ENCODE results near the gene PHACTR1. TPM values are rescaled to one million over a fixed set of nuclear protein-coding genes. Genes with fewer than 3 reads are reported as not detected.

The PHACTR1 gene
- total RNA-seq, 1 donor from 2014 or later, result 0.49 TPM

DNA sequence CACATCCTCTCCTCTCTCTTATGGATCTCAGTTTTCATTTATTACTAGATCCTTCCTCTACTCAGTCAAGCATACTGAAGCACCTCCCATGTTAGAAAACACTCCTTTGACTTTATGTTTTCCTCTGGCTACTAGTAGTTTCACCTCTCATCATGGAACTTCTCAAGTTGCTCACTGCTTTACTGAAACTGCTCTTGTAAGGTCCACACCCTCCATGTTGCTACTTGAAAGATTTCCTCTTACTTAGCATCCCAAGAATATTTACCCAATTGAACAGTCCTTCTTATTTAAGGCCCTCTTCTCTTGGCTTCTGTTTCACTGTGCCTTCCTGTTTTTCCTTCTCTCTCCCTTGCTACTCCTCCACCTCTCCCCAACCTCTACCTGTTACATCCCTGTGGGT lies 381.4 kb downstream of the PHACTR1 start:
- no peak for TF ChIP-seq POLR2A (IDR thresholded peaks at IDR 0.05)
- TF ChIP-seq POLR2AphosphoS5 (IDR thresholded peaks at IDR 0.05; ENCODE audit: insufficient read depth in 1 of 2, low read depth in 1 of 2), result no peak
- no peak for TF ChIP-seq CTCF (IDR thresholded peaks at IDR 0.05)
- Histone ChIP-seq H3K27me3 (no peaks in the 10 kb centered on the region), H3K4me3 (no peak overlapping the region), H3K9me3 (no peaks in the 10 kb centered on the region), H3K36me3 (no peaks in the 10 kb centered on the region), H3K4me1 (no peaks in the 10 kb centered on the region), H3K27ac (no peak overlapping the region)
- no peak for DNase-seq (ENCODE audit: extremely low spot score in 2 of 2)
- intact Hi-C loops (cut with DNase I), result no loop called here

- TF ChIP-seq CTCF (IDR thresholded peaks at IDR 0.05) (no peak), POLR2A (IDR thresholded peaks at IDR 0.05) (no peak), POLR2AphosphoS5 (IDR thresholded peaks at IDR 0.05; ENCODE audit: insufficient read depth in 1 of 2, low read depth in 1 of 2) (no peak)
- no peaks in the 10 kb centered on the region for H3K9me3 ChIP-seq
Measured at GRCh38 chr6:13098793-13099570, 382.4 kb downstream of the PHACTR1 start.

DNA sequence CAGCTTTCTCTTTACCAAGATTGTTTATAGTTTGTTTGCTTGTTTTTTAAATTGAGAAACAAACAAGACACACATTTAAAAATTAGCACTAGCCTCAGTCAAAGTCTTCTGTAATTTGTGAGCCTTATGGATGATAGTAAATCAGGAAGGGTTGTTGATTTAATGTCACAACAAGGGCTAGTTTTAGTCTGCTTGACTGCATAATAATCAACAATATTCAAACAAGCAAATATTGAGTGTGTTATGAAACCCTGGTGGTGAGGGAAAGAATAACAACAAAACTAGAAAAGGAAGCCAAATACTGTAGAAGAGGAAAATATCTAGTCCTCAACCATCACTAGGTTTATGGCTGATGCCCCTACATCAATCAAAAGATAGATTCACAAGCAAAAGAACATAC lies 383.2 kb downstream of the PHACTR1 start:
- intact Hi-C loops (cut with DNase I), result no loop called here
- Histone ChIP-seq H3K4me1 (no peaks in the 10 kb centered on the region), H3K36me3 (no peaks in the 10 kb centered on the region), H3K27ac (no peak overlapping the region), H3K9me3 (no peaks in the 10 kb centered on the region), H3K27me3 (no peaks in the 10 kb centered on the region), H3K4me3 (no peak overlapping the region)
- TF ChIP-seq POLR2A (IDR thresholded peaks at IDR 0.05) (no peak), POLR2AphosphoS5 (IDR thresholded peaks at IDR 0.05; ENCODE audit: insufficient read depth in 1 of 2, low read depth in 1 of 2) (no peak), CTCF (IDR thresholded peaks at IDR 0.05) (no peak)
- no peak for DNase-seq (ENCODE audit: extremely low spot score in 2 of 2)

More at GRCh38 chr6:13098793-13099570, 382.4 kb downstream of the PHACTR1 start:
- H3K4me1 ChIP-seq, result no peaks in the 10 kb centered on the region
- no peak overlapping the region for H3K4me3 ChIP-seq
- no peaks in the 10 kb centered on the region for H3K27me3 ChIP-seq
- no peak overlapping the region for H3K27ac ChIP-seq
- H3K36me3 ChIP-seq, result no peaks in the 10 kb centered on the region
- DNase-seq (ENCODE audit: extremely low spot score in 2 of 2), result no peak
- intact Hi-C loops (cut with DNase I), result no loop called here

DNA sequence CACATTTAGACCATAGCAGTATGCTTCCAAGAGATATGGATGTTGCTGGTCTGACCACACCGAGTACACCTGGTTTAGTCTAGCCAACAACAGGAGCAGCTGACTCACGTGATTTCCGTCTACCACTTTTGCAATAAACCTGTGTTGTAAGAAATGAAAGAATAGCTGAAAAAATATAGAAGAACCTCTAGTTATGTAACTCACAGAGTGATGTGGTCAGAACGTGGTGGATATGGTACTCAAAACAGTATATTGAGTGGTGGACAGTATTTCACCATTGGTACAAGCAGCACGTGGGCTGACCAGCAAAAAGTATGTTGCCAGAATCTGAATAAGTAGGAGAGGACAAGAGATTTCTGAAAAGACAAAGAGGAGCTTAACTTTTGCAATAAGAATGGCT lies 384.8 kb downstream of the PHACTR1 start:
- Histone ChIP-seq H3K9me3 (no peaks in the 10 kb centered on the region), H3K27me3 (no peaks in the 10 kb centered on the region), H3K27ac (no peak overlapping the region), H3K36me3 (no peaks in the 10 kb centered on the region), H3K4me1 (no peaks in the 10 kb centered on the region), H3K4me3 (no peak overlapping the region)
- intact Hi-C loops (cut with DNase I), result no loop called here
- no peak for DNase-seq (ENCODE audit: extremely low spot score in 2 of 2)
- TF ChIP-seq CTCF (IDR thresholded peaks at IDR 0.05), result no peak
- no peak for TF ChIP-seq POLR2A (IDR thresholded peaks at IDR 0.05)
- no peak for TF ChIP-seq POLR2AphosphoS5 (IDR thresholded peaks at IDR 0.05; ENCODE audit: insufficient read depth in 1 of 2, low read depth in 1 of 2)

DNA sequence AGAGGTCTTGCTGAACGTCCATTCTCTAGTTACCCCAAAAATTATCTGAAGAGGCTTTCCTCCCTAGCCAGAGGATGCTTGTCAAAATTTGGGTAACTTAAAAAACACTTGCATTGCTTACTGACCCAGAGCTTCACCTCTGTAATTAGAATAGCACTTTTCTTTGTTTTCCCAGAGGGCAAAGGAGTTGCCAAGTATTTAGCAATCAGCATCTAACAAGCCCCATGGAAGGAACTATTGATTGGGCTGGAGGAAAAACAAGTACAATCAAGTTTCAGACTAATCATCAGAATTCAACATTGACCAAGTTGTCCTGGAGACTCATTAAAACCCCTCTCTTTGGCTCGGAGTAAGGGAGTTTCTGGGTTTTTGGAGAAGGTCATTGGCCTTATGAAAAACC lies 385.4 kb downstream of the PHACTR1 start:
- TF ChIP-seq CTCF (IDR thresholded peaks at IDR 0.05) (no peak), POLR2A (IDR thresholded peaks at IDR 0.05) (no peak), POLR2AphosphoS5 (IDR thresholded peaks at IDR 0.05; ENCODE audit: insufficient read depth in 1 of 2, low read depth in 1 of 2) (no peak)
- intact Hi-C loops (cut with DNase I), result no loop called here
- no peaks in the 10 kb centered on the region for H3K4me1 ChIP-seq
- no peak for DNase-seq (ENCODE audit: extremely low spot score in 2 of 2)
- H3K27me3 ChIP-seq, result no peaks in the 10 kb centered on the region
- H3K36me3 ChIP-seq, result no peaks in the 10 kb centered on the region
- no peak overlapping the region for H3K4me3 ChIP-seq
- H3K9me3 ChIP-seq, result no peaks in the 10 kb centered on the region
- H3K27ac ChIP-seq, result no peak overlapping the region
